GM12878 (cell line): ENCODE measurements around the gene TXLNB. TPM values are rescaled to one million over a fixed set of nuclear protein-coding genes. Genes with fewer than 3 reads are reported as not detected.

Experiments
- ATAC-seq: fragments of 200-7000 bp; cut with Tn5 transposase; 3 replicates; pipeline ENCODE4 v1.9.1; 2020; ENCODE audit warnings: mild to moderate bottlenecking, moderate library complexity
- BruUV-seq: library from RNA; stranded (reverse); fragments of 400-500 nt; replicated peaks from 2 replicates; lab custom pipeline; 2021; lab: Mats Ljungman, UMichigan
- CTCF ChIA-PET: fragments of 300-600 bp; sonication (Branson Sonifier 250); formaldehyde crosslinking; extraction: SDS; loops from one replicate; lab custom pipeline; 2021; ENCODE audit warnings: inconsistent platforms; lab: Yijun Ruan, JAX
- POLR2A ChIA-PET: fragments of 350-600 bp; formaldehyde crosslinking; extraction: SDS; loops from one replicate; lab custom pipeline; 2021; ENCODE audit warnings: inconsistent platforms; lab: Charles Lee
- RAD21 ChIA-PET: fragments of 300-600 bp; sonication (Branson Sonifier 250); formaldehyde crosslinking; loops from one replicate; lab custom pipeline; 2023; ENCODE audit warnings: antibody characterized with exemption; ENCODE audit not compliant: unreplicated experiment; lab: Charles Lee
- SMC1A ChIA-PET: fragments of 300-600 bp; sonication (Branson Sonifier 250); formaldehyde crosslinking; loops from one replicate; lab custom pipeline; 2023; ENCODE audit not compliant: unreplicated experiment, uncharacterized antibody; lab: Charles Lee
- DNase-seq: peaks from one replicate; pipeline ENCODE4 v3.0.0-alpha.2; 2011; ENCODE audit warnings: low read depth, low spot score
- FAIRE-seq: peaks from 3 replicates; lab custom pipeline; 2011; peaks lifted over from hg19 to GRCh38; lab: Jason Lieb, UNC
- H2AFZ ChIP-seq: 2 replicates; pipeline ENCODE4 v1.6.0; 2011; ENCODE audit warnings: low read depth, low read length, control low read depth; ENCODE audit not compliant: control insufficient read depth
- H3K27ac ChIP-seq: 2 replicates; pipeline ENCODE4 v1.5.1; 2011; ENCODE audit warnings: control low read depth; ENCODE audit not compliant: control insufficient read depth, insufficient read depth
- H3K27me3 ChIP-seq, 2 experiments: replicated peaks in 1 of 2; 2 replicates each; pipeline versions ENCODE4 v1.6.0 to v1.6.1; 2011; ENCODE audit warnings: low read length in 1 of 2; ENCODE audit not compliant: control insufficient read depth in 2 of 2, insufficient read depth in 2 of 2
- H3K36me3 ChIP-seq, 2 experiments: 2 replicates each; pipeline ENCODE4 v1.5.1; 2011; ENCODE audit warnings: low read length in 1 of 2; ENCODE audit not compliant: control insufficient read depth in 2 of 2, insufficient read depth in 2 of 2
- H3K4me1 ChIP-seq: 2 replicates; pipeline ENCODE4 v1.6.1; 2011; ENCODE audit warnings: mild to moderate bottlenecking, low read length, moderate library complexity, mixed read lengths; ENCODE audit not compliant: control insufficient read depth, insufficient read depth
- H3K4me2 ChIP-seq: 2 replicates; pipeline ENCODE4 v1.6.0; 2011; ENCODE audit warnings: control low read depth; ENCODE audit not compliant: control insufficient read depth, insufficient read depth
- H3K4me3 ChIP-seq: fragments of 200-600 bp; sonication (generic); 2 replicates; pipeline ENCODE4 v1.5.1; 2016
- H3K79me2 ChIP-seq: 2 replicates; pipeline ENCODE4 v1.6.0; 2011; ENCODE audit warnings: low read length; ENCODE audit not compliant: control insufficient read depth, insufficient read depth
- H3K9ac ChIP-seq: 2 replicates; pipeline ENCODE4 v1.8.0; 2011; ENCODE audit warnings: low read length, control low read depth, mixed read lengths; ENCODE audit not compliant: control insufficient read depth, insufficient read depth
- H3K9me3 ChIP-seq: replicated peaks from 3 replicates; pipeline ENCODE4 v1.5.1; 2011; ENCODE audit warnings: mild to moderate bottlenecking, low read length; ENCODE audit not compliant: control insufficient read depth, insufficient read depth
- H4K20me1 ChIP-seq: 2 replicates; pipeline ENCODE4 v1.6.0; 2011; ENCODE audit not compliant: control insufficient read depth, insufficient read depth
- BCLAF1 ChIP-seq: fragments of 450-650 bp; IDR thresholded peaks from 2 replicates; pipeline ENCODE4 v1.6.1; 2017; ENCODE audit warnings: antibody characterized with exemption, mild to moderate bottlenecking, moderate library complexity
- GABPA ChIP-seq: IDR thresholded peaks from 2 replicates; pipeline ENCODE4 v1.6.1; 2014; ENCODE audit warnings: antibody characterized with exemption, low read depth, mild to moderate bottlenecking, inconsistent platforms
- MEF2A ChIP-seq: IDR thresholded peaks from 2 replicates; pipeline ENCODE4 v1.6.1; 2011; ENCODE audit warnings: low read depth, mild to moderate bottlenecking, low read length, moderate library complexity; ENCODE audit not compliant: insufficient read depth
- NFIC ChIP-seq: IDR thresholded peaks from 2 replicates; pipeline ENCODE4 v1.6.1; 2012; ENCODE audit warnings: low read depth, mild to moderate bottlenecking, inconsistent platforms, low read length, moderate library complexity
- NRF1 ChIP-seq: conservative IDR thresholded peaks from 2 replicates; pipeline ENCODE4 v1.6.1; 2011; ENCODE audit warnings: mild to moderate bottlenecking, low read depth, low read length, improper control_type of control experiment
- PBX3 ChIP-seq: IDR thresholded peaks from 2 replicates; pipeline ENCODE4 v1.6.1; 2011; ENCODE audit warnings: mild to moderate bottlenecking, low read depth, low read length, moderate library complexity; ENCODE audit not compliant: insufficient replicate concordance
- RELB ChIP-seq: fragments of 450-650 bp; IDR thresholded peaks from 2 replicates; pipeline ENCODE4 v1.6.1; 2017; ENCODE audit warnings: low read depth, mild to moderate bottlenecking, moderate library complexity
- TCF7 ChIP-seq: IDR thresholded peaks from 2 replicates; pipeline ENCODE4 v1.6.1; 2014; ENCODE audit warnings: antibody characterized with exemption, borderline replicate concordance
- ZBTB11 ChIP-seq: fragments of 450-650 bp; formaldehyde crosslinking; IDR thresholded peaks from 2 replicates; pipeline ENCODE4 v1.5.0; 2022; ENCODE audit warnings: mild to moderate bottlenecking, missing genetic modification characterization
- WGBS: methylation state at CpG from one replicate; pipeline ENCODE4 v1.1.6; 2016; ENCODE audit warnings: low lambda C conversion rate; ENCODE audit not compliant: insufficient replicate concordance, insufficient coverage; ENCODE audit errors: missing lambda C conversion rate; 5-methylcytosine and 5-hydroxymethylcytosine counted together
- in situ Hi-C: fragments of 300-500 bp; cut with MboI; formaldehyde crosslinking; loops from 9 replicates; pipeline ENCODE4 v1.14.3; 2018; ENCODE audit warnings: mixed read lengths
- intact Hi-C: fragments of 100-400 bp; cut with micrococcal nuclease; formaldehyde crosslinking; loops from one replicate; pipeline ENCODE4 v1.14.2; 2022; ENCODE audit not compliant: unreplicated experiment
- polyA plus RNA-seq, 11 experiments: library from polyadenylated mRNA; depleted of rRNA in 4 of 11; unstranded in 6 of 11; stranded (reverse) in 5 of 11; fragments of >200 nt; fragmentation: Nextera tagmentation in 4 of 11; fragmentation: Illumina TruSeq in 1 of 11; extraction: Ambion mirVana in 4 of 11; extraction: Trizol in 1 of 11; gene quantifications; 1 replicate in 1 of 11; 2 replicates in 10 of 11; pipeline versions ENCODE4 v1.2.1 to v1.2.3, GENCODE V29; 2011 to 2016; ENCODE audit warnings: inconsistent platforms in 2 of 11, missing spikeins in 2 of 11, low read depth in 1 of 11
- total RNA-seq, 4 experiments: library from RNA; depleted of rRNA in 3 of 4; stranded (reverse); fragments of >200 nt in 3 of 4; fragmentation: Illumina TruSeq in 1 of 4; extraction: Trizol in 1 of 4; gene quantifications; 2 replicates each; pipeline versions ENCODE4 v1.2.1 to v1.2.3, GENCODE V29; 2013 to 2021

Gene TXLNB
- total and polyA plus RNA-seq, 10 of the 15 experiments (the other 5 are each of a cell fraction or from before 2014, with no cell fraction given): 0.07 to 1.3 (median 0.22) TPM; not detected in 1

GRCh38 chr6:139251045-139251690, 40.6 kb downstream of the TXLNB start (continued):
- no peak for TF ChIP-seq NFIC

GRCh38 chr6:139250296-139251044, 41.3 kb downstream of the TXLNB start:
- ATAC-seq: peak; percentile 99
- Histone ChIP-seq H2AFZ (peak overlapping the region; percentile 17; the same call in 1 of the 2 replicates), H3K4me1 (peaks cover 13% of the 10 kb centered on the region), H3K36me3 (no peaks in the 10 kb centered on the region), H3K4me3 (no peak overlapping the region), H3K9me3 (no peaks in the 10 kb centered on the region), H3K4me2 (no peak overlapping the region), H3K9ac (no peak overlapping the region), H3K79me2 (no peaks in the 10 kb centered on the region), H3K27ac (no peak overlapping the region; the same call in 1 of the 2 replicates), H4K20me1 (no peaks in the 10 kb centered on the region), H3K27me3 (no peaks in the 10 kb centered on the region)
- ChIA-PET CTCF (interaction anchor here (0.6 to 2.4 kb wide), 24 partner anchors 9 to 1911 kb away, joined by 3 to 22 read pairs (median 4); partner anchors contain the start of gene TXLNB), RAD21 (interaction anchor here (0.9 to 2.3 kb wide), 8 partner anchors 9 to 114 kb away, joined by 3 to 15 read pairs (median 4); no protein-coding TSS in a partner anchor), SMC1A (interaction anchor here (0.7 to 2.3 kb wide), 16 partner anchors 10 to 126 kb away, joined by 3 to 10 read pairs (median 4); partner anchors contain the start of gene TXLNB), POLR2A (interaction anchor here (0.7 kb wide), 1 partner anchor 26 kb away, joined by 5 read pairs; no protein-coding TSS in a partner anchor)
- WGBS: 24% methylated on average over 3 of the region's 3 CpGs
- intact Hi-C loops: loop anchor here (1.0 kb wide), 1 partner anchor 41 kb away; the partner anchor contains the start of gene TXLNB
- BruUV-seq: no TSS peak
- in situ Hi-C loops: no loop called here
- DNase-seq: no peak
- peak; percentile 81 for FAIRE-seq
- no peak for TF ChIP-seq PBX3
- no peak for TF ChIP-seq RELB
- TF ChIP-seq MEF2A: no peak
- no peak for TF ChIP-seq TCF7
- no peak for TF ChIP-seq ZBTB11 (CRISPR knock-in tag)
- no peak for TF ChIP-seq GABPA
- no peak for TF ChIP-seq BCLAF1
- TF ChIP-seq NRF1: no peak
